Occipital lobe (tissue), 3 donors: Measurements from ENCODE around the gene CCDC158. TPM values are rescaled to one million over a fixed set of nuclear protein-coding genes. Genes with fewer than 3 reads are reported as not detected.
"Not testable (repeated sequence)": the region's sequence is repeated elsewhere in the genome, so short reads cannot be mapped to it uniquely, and the experiment has no call there.

Experiments
- DNase-seq: peaks from one replicate; lab custom pipeline; 2025; lab: John Stamatoyannopoulos, UW
- small RNA-seq: library from RNA; depleted of rRNA; stranded (forward); fragments of <200 nt; gene quantifications from one replicate; pipeline ENCODE3, GENCODE V24; 2014
- total RNA-seq: library from RNA; depleted of rRNA; stranded (reverse); fragments of >200 nt; gene quantifications from one replicate; pipeline ENCODE4 v1.2.3, GENCODE V29; 2014

Gene CCDC158
- total RNA-seq, 1 donor from 2014 or later = 4.2 TPM

DNA sequence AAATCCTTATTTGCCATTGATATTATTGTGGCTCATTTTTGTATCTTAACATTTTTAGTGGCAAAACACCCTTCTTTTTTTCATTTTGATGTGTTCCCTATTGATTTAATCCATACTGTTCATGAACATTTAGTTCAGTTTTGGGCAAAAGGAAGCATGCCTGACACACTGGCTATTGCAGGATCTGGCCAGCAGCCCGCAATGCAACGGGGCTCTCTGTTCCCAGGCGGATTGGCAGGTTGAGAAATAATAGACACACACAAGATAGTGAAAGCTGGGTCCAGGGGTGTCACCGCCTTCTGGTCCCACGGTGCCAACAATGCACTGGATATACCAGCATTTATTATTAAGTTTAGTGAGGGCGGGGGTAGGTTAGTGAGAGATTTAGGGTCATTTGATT lies 139.3 kb downstream of the CCDC158 start:
- not testable (repeated sequence) for DNase-seq

- no peak for DNase-seq
Observed at GRCh38 chr4:76280488-76281441, 140.2 kb downstream of the CCDC158 start.

DNA sequence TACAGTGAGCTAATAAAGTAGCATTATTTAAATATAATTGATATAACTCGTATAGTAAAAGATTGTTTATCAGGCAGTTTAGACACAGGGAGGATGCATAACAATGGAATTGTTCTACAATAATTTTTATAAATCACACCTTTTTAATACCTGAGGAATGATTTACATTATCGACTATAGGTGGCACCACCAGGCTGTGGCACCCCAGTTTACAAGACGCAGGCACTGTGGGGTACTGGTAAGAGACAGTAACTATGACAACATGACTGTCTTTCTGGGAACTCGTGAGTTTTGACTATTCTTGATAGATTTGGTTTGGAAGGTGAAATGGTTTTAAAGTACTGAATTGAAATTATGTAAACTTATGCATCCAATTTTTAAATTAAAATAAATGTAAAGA lies 141.5 kb downstream of the CCDC158 start:
- no peak for DNase-seq

- no peak for DNase-seq
Observed at GRCh38 chr4:76278583-76278982, 142.4 kb downstream of the CCDC158 start.

- no peak for DNase-seq
Observed at GRCh38 chr4:76277667-76278066, 143.3 kb downstream of the CCDC158 start.

DNA sequence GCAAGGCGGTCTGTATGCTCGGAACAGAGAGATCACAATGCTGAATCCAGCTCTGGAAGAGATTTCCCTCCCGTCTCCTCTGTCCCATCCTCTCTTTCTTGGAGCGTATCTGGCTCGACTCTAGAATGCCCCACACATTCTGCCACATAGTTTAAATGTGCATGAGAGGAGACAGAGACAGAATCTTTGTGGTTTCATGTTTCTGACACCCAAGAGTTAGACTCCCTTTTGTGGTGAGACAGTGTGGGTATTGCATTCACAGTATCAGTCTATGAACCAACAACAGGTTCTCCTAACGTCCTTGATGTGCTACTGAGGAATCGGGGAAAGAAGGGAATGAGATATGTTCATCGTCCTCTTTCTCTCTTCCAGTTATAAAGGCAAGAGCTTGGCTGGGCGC lies 144.1 kb downstream of the CCDC158 start:
- no peak for DNase-seq

GRCh38 chr4:76275486-76276124 lies 145.3 kb downstream of the CCDC158 start:
- no peak for DNase-seq

GRCh38 chr4:76272999-76273398 lies 147.9 kb downstream of the CCDC158 start:
- no peak for DNase-seq

DNA sequence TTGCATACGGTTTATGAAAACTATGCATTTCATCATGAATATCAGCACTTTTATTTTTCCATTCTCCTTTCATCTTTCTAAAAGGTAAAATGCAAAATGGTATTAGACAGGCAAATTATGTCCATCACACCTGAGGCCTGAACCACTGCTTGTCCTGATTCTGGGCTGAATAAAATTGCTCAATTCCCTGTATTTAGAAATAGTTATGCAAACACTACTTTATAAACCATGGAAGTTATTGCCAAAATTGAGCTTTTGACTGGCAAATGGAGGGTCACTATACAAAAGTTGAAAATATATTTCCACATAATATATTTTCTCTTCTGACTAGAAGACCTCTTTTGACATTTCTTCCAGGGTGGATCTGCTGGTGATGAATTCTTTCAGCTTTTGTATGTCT lies 148.4 kb downstream of the CCDC158 start:
- DNase-seq = no peak

GRCh38 chr4:76272073-76272472 lies 148.9 kb downstream of the CCDC158 start:
- no peak for DNase-seq

DNA sequence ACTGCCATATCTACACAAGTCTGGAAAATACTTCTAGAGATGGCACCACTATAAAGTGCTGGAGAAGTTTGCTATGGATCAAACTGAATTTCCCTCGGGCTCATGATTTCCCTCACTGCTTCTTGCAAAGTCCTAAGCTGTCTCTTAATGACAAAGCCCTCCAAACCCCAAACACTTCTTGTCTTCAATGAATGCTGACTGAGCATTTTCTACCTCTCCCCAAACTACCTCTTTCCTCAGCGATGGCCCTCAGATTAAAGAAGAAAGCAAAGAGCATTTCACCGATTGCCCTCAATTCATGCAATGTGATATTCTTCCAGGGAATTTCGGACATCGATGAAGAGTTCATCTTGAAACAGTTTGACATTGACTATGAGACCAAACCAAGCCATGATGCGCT lies 149.7 kb downstream of the CCDC158 start:
- no peak for DNase-seq

- no peak for DNase-seq
Observed at GRCh38 chr4:76270244-76271175, 150.4 kb downstream of the CCDC158 start.

GRCh38 chr4:76267811-76268210 lies 153.1 kb downstream of the CCDC158 start:
- DNase-seq = no peak

GRCh38 chr4:76266627-76267026 lies 154.3 kb downstream of the CCDC158 start:
- DNase-seq = no peak

GRCh38 chr4:76265631-76266218 lies 155.2 kb downstream of the CCDC158 start:
- no peak for DNase-seq

Small RNAs within 50 kb of the gene (small RNA-seq; reads per million reads assigned to genes)
- gene RF00278 = not detected
- gene RNU6-1000P = not detected

Other genes starting within 250 kb of the CCDC158 start
- 223 TPM for gene SCARB2, start 207.3 kb downstream of the CCDC158 start, total RNA-seq
- 3.9 TPM for gene FAM47E, start 169.4 kb downstream of the CCDC158 start, total RNA-seq
- 0.47 TPM for gene STBD1, start 114.4 kb downstream of the CCDC158 start, total RNA-seq
- gene SHROOM3, start 14.1 kb upstream of the CCDC158 start, total RNA-seq = 17.8 TPM